ENCODE measurements around the gene RIBC1.
A peak's percentile ranks its signal among the peaks of the same experiment; 100 is the strongest.
"Not testable (repeated sequence)": the region's sequence is repeated elsewhere in the genome, so short reads cannot be mapped to it uniquely, and the experiment has no call there.

The RIBC1 gene

DNA sequence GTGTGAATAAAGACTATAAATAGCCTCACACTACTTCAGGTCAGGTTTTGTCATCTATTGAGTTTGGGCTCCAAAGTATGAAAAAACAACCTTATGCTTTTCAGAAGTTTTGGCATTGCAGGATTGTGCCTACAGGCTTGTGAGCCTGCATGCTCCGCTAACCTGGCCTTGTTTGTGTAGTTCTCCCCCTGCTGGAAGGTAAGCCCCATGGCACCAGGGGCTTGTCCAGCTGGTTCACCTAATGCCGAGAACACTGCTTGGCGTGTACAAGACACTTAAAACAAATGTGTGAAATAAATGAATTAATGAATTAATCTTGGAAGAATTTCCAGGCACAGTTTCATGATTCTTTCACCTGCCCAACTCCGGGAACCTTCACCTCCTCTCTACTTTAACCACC, 13.3 kb downstream of the RIBC1 start:
- peak; percentile 77 for DNase-seq (ENCODE audit: low read depth, low spot score)

- no peak for DNase-seq (ENCODE audit: low read depth, low spot score)
Measured at GRCh38 chrX:53437206-53437605, 14.5 kb downstream of the RIBC1 start.

DNA sequence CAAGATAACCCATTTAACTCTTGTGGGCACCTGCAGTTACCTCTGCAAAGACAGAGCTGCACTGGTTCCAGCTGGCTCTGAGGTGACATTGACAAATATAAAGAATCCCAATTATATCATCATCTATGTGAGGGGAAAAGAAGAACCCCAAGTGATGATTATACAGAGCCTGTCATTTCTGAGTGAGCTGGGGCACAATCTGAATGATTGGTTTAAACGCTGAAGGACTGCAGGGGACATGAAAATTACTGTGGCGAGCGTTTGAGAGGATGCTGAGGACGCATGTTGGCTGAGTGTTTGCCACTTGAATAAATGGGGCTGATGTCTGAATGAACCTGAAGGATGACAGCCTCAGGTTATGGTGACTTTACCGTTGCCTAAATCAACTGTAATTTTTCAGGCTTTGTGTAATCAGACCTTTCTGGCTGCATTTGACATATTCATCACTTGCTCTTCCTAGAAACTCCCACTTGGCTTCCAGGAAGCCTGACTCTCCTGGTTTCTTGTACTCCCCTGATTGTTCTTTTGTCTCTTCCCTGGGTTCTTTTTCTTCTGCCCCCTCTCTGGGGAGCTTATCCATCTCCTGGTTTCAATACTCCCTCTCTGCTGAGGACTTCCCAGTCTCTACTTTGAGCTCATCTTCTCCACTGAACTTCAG, 15.6 kb downstream of the RIBC1 start:
- no peak for DNase-seq (ENCODE audit: low read depth, low spot score)

DNA sequence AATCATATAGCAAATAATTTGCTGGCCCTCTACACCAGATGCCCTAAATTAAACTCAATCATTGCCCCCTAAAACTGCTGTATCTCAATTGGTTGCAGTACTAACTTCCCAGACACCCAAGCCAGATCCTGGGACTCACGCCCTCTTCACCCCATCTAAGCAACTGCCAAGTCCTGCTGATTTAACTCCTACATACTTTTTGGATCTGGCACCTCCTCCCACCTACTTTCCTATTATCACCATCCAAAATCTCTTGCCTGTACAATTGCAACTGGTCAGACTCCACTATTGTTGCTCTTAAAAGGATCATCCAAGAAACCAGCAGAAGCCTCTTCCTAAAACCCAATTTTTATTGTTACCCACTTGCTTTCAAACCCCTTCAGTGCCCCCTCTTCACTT, 16.2 kb downstream of the RIBC1 start:
- DNase-seq (ENCODE audit: low read depth, low spot score): no peak

GRCh38 chrX:53440101-53440500, 17.4 kb downstream of the RIBC1 start:
- DNase-seq (ENCODE audit: low read depth, low spot score): no peak

DNA sequence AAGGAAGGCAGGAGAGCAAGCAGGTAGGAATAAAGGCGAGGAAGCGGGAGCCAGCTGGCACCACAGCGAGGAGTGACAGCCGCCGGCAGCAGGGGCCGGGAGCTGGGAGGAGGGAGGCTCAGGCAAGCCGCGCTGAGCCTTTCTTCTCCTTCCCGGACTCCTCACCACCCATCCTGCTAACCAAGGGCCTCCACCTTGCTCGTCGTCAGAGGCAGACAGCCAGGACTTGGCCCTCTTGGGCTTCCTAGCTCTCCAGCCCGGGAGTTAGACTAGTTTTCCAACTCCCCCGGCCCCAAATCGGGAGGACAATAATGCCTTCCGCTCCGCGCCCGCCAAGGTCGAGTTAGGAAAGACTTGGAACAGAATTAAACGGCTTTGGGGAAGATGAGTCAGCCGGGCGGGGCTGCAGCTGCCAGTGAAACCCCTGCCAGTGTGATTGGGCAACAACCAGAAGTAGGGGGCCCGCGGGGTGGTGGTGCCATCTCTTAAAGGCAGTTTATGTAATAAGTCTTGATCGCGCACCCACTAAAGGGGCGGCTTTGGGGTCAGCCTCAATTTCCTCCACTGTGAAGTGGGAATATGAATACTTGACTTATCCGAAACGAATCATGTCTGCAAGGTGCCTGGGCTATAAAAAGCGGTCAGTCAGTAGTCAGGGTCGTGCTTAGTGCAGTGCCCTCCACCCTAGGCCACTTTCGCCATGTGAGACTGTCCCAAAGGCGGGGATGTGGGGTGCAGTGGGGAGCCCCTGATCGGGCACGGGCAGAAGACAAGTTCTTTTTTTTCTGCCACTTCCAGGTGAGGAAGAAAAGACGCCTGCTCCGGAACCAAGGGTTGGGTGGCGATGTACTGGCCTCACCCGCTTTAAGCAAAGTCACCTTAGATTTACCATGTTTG, 18.2 kb downstream of the RIBC1 start:
- DNase-seq (ENCODE audit: low read depth, low spot score): peak; percentile 61

DNA sequence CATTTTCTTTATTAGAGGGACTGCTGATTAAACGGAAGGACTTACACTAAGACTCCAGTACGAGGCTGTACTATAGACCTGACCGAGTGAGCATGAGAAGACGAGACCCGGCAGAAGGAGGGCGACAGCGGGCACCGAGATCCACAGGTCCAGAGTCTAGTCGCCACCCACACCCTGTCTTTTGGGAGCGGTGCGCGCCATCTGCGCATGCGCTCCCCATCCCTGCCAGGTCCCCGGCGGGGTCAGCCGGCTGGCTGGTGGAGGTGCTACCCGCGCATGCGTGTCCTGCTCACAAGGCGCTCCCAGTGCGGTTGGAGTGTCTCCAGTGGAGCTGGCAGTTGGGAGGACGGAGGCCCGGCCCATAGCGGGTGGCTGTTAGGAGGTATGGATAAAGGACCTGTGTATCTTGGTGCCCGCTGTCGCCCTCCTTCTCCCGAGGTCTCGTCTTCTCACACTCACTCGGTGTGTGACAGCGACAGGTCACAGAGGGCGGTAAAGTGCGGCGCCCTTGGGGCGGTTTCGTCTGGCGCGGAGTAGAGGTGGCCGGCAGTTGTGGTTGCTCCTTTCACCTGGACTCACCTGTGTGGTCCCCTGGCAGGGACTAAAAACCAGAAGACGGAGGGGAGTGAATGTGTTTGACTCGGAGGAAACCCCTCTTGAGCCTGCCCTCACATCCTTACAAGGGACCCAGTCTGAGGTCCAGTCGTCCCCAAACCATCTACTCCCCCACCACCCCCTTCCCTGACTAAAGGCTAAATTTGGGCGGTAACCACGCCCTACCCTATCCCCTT, 19.1 kb downstream of the RIBC1 start:
- peak; percentile 95 for DNase-seq (ENCODE audit: low read depth, low spot score)

DNA sequence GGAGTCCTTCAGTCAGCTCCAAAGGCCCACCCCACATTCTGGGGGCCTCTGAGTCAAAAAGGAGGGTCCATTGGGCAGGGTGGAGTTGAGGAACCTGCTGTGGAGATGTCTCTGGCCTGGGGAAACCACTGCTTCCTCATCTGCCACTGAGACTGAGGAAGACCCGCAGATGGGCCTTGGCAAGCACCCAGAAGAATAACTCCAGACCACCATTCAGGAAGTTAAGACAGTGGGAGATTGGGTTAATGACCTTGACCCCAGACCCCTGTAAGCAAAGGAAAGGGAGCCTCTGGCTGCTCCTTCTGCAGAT, 19.6 kb downstream of the RIBC1 start:
- no peak for DNase-seq (ENCODE audit: low read depth, low spot score)

DNA sequence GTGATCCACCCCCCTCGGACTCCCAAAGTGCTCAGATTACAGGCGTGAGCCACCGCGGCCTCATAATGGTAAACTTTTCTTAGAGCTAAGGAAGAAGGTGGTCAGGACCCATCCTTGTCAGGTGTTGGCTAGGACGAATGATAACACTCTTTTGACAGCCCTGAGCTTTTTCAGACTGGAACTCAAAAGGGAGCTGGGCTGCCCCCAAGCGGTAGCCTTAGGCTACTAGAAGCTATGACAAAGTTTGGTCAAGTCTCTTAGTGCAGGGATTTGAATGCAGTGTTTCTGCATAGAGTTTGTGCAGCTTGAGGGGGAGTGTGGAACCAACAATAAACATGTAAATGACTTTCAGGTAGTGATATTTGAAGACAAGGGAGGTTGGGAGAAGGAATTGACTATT, 23.3 kb downstream of the RIBC1 start:
- peak; percentile 72 for DNase-seq (ENCODE audit: low read depth, low spot score)

DNA sequence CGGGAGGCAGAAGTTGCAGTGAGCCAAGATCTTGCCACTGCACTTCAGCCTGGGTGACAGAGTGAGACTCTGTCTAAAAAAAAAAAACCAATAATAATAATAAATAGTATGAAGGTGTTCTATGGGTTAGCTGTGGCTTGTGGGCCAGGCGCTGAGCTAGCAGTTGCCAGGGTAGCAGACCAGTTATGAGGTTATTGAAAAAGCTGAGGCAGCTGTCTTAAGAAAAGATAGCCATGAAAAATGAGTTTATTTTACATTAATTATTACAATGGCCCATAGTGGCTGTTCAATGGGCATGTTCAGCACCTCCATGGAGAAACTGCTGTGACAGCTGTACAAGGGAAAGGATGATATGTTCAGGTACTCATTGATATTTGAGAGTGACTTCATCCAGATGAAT, 24.8 kb downstream of the RIBC1 start:
- no peak for DNase-seq (ENCODE audit: low read depth, low spot score)

DNA sequence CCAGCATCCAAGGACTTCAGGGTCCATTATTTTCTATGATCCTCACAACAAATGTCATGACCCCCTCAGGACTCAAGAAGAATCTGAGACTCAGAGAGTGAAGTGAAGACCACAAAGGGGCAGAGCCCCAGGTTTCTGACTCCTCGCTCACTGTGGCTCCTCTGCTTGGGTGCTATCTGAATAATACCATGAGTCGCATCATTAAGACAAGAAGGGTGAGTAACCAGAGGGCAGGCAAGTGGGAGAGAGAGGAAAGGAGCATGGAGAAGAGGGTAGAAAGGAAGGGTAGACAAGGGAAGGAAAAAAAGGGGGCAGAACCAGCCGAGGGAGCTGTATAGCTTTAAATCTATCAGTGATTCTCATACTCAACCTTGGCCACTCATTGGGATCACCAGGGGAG, 27.0 kb downstream of the RIBC1 start:
- no peak for DNase-seq (ENCODE audit: low read depth, low spot score)

GRCh38 chrX:53452812-53453211, 30.1 kb downstream of the RIBC1 start:
- DNase-seq (ENCODE audit: low read depth, low spot score): no peak

GRCh38 chrX:53456254-53456653, 33.6 kb downstream of the RIBC1 start:
- no peak for DNase-seq (ENCODE audit: low read depth, low spot score)

DNA sequence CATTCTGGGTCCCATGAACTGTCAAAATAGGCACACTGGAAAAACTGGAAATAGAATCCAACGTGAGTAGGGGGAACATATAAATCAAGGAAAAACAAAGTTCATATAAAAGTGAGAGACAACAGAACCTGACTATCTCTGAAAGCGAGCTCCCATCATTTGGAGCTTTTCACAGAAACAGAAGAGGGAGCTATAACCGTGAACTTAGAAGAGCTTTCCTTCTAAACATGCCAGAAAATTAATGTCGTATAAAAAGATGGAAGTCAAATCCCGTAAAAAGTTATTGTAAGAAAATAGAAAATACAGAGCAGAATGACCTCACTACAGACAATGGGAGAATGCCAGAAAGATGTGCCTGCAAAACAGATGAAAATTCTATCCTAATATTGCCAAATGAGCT, 35.4 kb downstream of the RIBC1 start:
- no peak for DNase-seq (ENCODE audit: low read depth, low spot score)

DNA sequence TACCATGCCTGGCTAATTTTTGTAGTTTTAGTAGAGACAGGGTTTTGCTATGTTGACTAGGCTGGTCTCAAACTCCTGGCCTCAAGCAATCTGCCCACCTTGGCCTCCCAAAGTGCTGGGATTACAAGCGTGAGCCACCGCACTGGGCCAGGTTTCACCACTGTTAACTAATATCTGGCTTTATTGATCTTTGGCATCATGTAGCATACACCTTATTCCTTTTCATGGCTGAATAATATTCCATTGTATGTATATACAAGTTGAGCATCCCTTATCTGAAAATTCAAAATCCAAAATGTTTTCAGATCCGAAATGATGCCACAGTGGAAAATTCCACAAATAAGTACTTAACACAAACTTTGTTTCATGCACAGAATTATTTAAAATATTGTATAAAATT, 46.0 kb downstream of the RIBC1 start:
- not testable (repeated sequence) for DNase-seq (ENCODE audit: low read depth, low spot score)

DNA sequence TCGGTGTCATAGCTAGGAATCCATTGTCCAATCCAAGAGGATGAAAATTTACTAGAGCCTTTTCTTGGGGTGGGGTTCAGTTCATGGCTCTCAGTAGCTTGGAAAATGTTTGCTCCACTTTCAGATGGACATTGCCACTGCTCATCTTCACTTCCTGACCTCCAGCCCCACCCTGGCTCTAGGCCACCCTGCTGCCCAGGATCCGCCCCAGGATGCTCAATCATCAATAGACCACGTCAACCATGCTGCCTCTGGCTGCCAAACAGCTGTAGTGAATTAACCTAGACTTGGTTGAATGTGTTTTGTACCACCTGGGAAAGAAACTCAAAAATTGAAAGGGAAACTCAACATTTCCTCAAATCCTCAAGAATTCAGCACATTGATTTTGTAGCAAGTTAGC, 48.7 kb downstream of the RIBC1 start:
- no peak for DNase-seq (ENCODE audit: low read depth, low spot score)

DNA sequence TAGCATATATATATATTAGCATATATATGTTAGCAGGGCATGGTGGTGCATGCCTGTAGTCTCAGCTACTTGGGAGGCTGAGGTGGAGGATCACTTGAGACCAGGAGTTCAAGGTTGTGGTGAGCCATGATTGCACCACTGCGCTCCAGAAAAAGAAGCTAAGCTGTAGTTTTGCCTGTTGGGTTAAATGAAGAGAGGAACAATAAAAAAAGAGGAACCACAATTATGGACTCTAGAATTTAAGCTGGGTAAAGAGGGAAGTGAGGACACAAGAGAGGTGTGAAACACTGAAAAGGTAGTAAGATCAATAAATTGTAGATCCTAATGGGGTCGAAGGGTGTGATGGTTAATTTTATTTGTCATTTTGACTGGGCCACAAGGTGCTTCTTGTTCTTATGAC, 52.0 kb downstream of the RIBC1 start:
- DNase-seq (ENCODE audit: low read depth, low spot score): no peak

DNA sequence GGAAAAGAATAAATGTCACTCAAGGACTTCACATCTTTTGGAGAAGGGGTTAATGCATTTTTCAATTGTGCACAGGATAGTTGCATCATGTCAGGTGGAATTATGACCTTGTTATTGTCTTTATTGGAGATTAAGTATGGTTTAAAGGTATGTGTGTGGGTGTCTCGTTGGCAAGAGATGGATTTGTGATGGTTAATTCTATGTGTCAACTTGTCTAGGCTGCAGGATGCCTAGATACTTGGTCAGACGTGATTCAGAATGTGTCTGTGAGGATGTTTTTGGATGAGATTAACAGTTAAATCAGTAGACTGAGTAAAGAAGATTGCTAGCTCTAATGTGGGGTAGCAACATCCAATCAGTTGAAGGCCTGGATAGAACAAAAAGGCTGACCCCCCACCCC, 53.7 kb downstream of the RIBC1 start:
- no peak for DNase-seq (ENCODE audit: low read depth, low spot score)

DNA sequence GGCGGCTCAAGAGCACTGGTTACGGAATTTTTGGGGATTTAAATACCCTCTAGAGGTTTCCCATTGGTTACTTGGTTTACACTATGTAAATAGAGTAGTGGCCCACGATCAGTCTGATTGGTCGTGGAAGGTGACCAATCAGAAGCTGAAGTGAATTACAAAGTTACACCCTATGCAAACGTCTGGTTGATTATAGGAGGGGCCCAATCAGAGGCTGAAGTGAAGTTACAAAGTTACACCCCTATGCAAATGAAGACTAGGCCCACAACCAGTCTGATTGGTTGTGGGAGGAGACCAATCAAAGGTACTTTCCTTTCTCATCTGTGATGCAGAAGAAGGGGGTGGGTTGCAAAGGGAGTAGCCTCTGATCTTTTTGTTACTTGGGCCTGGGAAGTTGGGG, 56.6 kb downstream of the RIBC1 start:
- DNase-seq (ENCODE audit: low read depth, low spot score): peak; percentile 50
